ENCODE measurements around the gene PAF1. TPM values are rescaled to one million over a fixed set of nuclear protein-coding genes. Genes with fewer than 3 reads are reported as not detected.

The PAF1 gene
- polyA plus RNA-seq, 1 donor from 2014 or later: 64.1 TPM

DNA sequence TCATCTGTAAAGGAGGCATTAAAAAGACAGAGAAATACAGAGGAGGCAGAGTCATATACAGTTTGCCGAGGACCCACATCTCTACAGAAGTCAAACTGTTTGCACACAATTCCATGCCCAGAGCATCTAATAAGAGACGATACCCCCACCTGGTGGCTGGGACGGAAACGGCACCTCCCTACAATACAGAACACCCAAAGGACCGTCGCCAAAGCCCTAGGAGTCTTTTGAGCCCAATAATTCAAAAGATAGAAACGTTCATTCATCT lies 20.9 kb upstream of the PAF1 start:
- Mint-ChIP-seq H3K36me3 (peaks cover 19% of the 10 kb centered on the region), H3K9me3 (peaks cover 0 to 2% (median 0%) of the 10 kb centered on the region in 3 donors), H3K4me1 (peaks cover 23 to 25% (median 23%) of the 10 kb centered on the region in 3 donors), H3K27me3 (peaks cover 2% of the 10 kb centered on the region), H3K4me3 (peak overlapping the region; percentile 94 to 97 (median 96)), H3K27ac (peak overlapping the region; percentile 100)

DNA sequence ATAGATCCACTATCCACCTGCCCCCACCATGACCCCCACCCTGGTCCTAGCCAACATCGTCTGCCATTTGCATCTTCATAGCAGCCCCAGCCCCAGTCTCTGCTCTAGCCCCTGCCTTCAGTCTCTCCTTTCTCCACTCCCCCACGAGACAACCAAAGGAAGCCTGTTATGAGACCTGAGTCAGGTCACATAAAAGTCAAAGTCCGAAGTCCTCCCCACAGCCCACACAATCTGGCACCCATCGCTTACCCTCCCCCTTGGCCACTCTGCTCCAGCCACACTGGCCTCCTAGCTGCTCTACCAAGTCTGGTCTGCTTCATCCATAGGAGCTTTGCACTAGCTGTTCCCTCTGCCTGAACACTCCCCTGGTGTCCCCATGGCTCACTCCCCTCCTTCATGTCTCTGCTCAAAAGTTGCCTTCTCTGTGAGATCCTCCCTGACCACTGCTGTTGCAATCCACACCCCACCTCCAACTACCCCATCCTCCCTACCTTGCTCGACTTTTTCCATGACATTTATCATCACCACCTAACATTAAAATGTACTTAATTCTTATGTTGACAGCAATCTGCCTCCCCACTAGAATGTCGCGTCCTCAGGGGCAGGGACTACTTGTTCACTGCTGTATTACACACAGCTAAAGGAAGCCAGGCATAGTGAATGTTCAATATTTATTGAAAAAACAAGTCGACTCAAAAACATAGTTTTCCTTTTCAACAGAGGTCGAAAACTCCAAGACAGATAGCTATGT lies 20.4 kb upstream of the PAF1 start:
- peaks cover 0 to 2% (median 0%) of the 10 kb centered on the region in 3 donors for H3K9me3 Mint-ChIP-seq
- peaks cover 2% of the 10 kb centered on the region for H3K27me3 Mint-ChIP-seq
- H3K36me3 Mint-ChIP-seq: peaks cover 19% of the 10 kb centered on the region
- H3K4me1 Mint-ChIP-seq: peaks cover 23 to 25% (median 24%) of the 10 kb centered on the region in 3 donors
- H3K27ac Mint-ChIP-seq: peak overlapping the region; percentile 100
- H3K4me3 Mint-ChIP-seq: peak overlapping the region; percentile 94 to 97 (median 96)

DNA sequence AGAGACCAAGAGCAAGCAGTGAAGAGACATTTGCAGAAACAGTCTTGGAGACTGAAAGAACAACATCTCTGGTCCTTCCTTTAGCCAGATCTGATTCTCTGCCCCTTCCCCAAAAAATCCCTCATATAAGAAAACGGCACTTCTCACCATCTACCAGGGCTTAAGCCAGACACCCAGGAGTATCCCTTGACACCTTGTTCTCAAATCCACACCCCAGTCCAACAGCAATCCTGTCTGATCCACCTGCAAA lies 19.9 kb upstream of the PAF1 start:
- Mint-ChIP-seq H3K4me1 (peaks cover 23 to 27% (median 26%) of the 10 kb centered on the region in 3 donors), H3K36me3 (peaks cover 19% of the 10 kb centered on the region), H3K27ac (peak overlapping the region; percentile 100), H3K4me3 (peak overlapping the region; percentile 94 to 97 (median 96)), H3K9me3 (peaks cover 0 to 2% (median 0%) of the 10 kb centered on the region in 3 donors), H3K27me3 (peaks cover 2% of the 10 kb centered on the region)

DNA sequence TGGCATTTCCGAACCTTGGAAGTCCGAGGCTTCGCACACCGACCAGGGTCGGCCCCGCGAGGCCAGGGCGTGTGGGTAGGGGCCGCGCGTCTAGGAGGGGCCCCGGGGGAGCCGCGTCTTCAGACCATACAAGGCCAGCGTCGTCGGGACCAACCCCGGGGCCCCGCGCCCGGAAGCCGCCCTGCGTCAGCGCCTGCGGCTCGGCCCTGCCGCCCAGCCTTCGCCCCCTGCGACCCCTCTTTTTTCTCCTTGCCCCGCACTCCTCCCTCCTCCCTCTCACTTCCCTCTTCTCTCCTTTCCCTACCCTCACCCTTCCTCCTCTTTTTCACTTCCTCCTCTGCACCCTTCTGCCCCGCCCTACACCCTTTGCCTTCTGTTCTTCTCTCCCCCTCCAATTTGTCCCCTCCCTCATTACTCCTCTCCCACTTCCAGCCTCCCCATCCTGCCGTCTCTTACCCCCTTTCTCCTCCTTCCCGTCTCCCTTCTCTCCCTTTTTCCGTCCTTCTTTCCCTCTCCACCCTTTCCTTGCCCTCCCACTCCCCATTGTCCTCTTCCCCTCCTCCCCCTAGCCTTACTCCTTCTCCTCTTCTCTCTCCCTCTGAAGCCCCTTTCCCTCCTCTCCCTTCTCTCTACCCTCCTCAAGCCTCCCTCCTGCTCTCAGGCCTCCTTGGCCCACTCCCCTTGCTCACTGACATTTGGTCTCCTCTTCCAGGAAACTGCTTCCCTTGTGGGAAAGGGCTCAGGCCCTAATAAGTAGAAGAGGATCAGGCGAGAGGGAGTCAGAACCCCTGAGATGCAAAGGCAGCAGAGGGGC lies 19.3 kb upstream of the PAF1 start:
- peaks cover 19% of the 10 kb centered on the region for H3K36me3 Mint-ChIP-seq
- peak overlapping the region; percentile 94 to 97 (median 96) for H3K4me3 Mint-ChIP-seq
- H3K4me1 Mint-ChIP-seq: peaks cover 26 to 30% (median 29%) of the 10 kb centered on the region in 3 donors
- peak overlapping the region; percentile 100 for H3K27ac Mint-ChIP-seq
- peaks cover 0 to 2% (median 0%) of the 10 kb centered on the region in 3 donors for H3K9me3 Mint-ChIP-seq
- peaks cover 2% of the 10 kb centered on the region for H3K27me3 Mint-ChIP-seq

DNA sequence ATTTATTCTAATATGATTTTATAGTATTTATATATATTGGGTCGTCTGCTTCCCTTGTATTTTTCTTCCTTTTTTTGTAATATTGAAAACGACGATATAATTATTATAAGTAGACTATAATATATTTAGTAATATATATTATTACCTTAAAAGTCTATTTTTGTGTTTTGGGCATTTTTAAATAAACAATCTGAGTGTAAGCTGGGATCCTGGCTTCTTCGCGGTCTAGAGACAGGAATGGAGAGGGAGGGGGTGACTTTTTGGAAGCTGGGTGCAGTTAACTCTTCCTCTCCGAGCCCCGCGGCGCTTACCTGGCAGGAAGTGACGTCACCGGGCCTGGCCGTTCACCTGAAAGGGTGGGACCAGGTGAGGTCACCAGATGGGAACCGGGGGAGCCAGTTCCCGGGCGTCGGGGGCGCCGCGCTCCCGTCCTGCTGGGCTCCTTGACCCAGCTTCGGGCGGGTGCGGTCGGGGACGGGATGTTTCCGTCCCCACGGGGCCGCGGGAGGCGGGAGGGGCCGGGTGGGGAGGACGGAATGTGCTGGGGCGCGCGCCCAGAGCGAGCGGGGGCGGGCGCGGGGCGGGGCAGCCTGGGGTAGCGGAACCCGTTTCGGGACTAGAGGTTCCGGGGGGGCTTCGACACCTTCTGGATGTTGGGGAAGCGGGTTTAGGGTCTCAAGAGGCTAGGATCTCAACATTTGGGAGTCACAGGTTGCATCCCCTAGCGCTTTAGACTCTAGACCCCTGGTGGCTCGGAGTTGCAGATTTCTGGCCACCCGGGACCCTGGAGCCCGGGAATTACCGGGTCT lies 18.5 kb upstream of the PAF1 start:
- Mint-ChIP-seq H3K9me3 (peaks cover 0 to 2% (median 0%) of the 10 kb centered on the region in 3 donors), H3K27ac (peak overlapping the region; percentile 100), H3K27me3 (peaks cover 2% of the 10 kb centered on the region), H3K4me3 (peak overlapping the region; percentile 96 to 99 (median 97)), H3K4me1 (peaks cover 26 to 33% (median 32%) of the 10 kb centered on the region in 3 donors), H3K36me3 (peaks cover 19% of the 10 kb centered on the region)

DNA sequence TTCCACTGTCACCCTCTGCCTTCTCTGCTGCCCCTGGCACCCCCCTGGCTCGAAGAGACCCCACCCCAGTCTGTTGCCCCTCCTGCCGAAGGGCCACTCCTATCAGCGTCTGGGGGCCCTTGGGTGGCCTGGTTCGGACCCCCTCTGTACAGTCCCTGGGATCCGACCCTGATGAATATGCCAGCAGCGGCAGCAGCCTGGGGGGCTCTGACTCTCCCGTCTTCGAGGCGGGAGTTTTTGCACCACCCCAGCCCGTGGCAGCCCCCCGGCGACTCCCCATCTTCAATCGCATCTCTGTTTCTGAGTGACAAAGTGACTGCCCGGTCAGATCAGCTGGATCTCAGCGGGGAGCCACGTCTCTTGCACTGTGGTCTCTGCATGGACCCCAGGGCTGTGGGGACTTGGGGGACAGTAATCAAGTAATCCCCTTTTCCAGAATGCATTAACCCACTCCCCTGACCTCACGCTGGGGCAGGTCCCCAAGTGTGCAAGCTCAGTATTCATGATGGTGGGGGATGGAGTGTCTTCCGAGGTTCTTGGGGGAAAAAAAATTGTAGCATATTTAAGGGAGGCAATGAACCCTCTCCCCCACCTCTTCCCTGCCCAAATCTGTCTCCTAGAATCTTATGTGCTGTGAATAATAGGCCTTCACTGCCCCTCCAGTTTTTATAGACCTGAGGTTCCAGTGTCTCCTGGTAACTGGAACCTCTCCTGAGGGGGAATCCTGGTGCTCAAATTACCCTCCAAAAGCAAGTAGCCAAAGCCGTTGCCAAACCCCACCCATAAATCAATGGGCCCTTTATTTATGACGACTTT lies 17.7 kb upstream of the PAF1 start:
- Mint-ChIP-seq H3K4me1 (peaks cover 29 to 35% (median 29%) of the 10 kb centered on the region in 3 donors), H3K4me3 (peak overlapping the region; percentile 95 to 99 (median 96)), H3K27me3 (peaks cover 2% of the 10 kb centered on the region)

DNA sequence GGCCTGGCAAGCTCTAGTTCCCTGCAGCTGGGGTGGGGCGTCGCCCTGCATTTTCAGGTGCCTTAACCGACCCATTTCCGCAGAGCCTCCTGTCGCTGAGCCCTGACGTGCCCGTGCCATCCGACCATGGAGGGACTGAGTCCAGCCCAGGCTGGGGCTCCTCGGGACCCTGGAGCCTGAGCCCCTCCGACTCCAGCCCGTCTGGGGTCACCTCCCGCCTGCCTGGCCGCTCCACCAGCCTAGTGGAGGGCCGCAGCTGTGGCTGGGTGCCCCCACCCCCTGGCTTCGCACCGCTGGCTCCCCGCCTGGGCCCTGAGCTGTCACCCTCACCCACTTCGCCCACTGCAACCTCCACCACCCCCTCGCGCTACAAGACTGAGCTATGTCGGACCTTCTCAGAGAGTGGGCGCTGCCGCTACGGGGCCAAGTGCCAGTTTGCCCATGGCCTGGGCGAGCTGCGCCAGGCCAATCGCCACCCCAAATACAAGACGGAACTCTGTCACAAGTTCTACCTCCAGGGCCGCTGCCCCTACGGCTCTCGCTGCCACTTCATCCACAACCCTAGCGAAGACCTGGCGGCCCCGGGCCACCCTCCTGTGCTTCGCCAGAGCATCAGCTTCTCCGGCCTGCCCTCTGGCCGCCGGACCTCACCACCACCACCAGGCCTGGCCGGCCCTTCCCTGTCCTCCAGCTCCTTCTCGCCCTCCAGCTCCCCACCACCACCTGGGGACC lies 16.9 kb upstream of the PAF1 start:
- H3K9me3 Mint-ChIP-seq: peaks cover 0 to 2% (median 0%) of the 10 kb centered on the region in 3 donors
- peaks cover 19% of the 10 kb centered on the region for H3K36me3 Mint-ChIP-seq
- H3K27ac Mint-ChIP-seq: peak overlapping the region; percentile 99 to 100 (median 100)
- H3K4me1 Mint-ChIP-seq: peaks cover 28 to 34% (median 29%) of the 10 kb centered on the region in 3 donors
- peaks cover 2% of the 10 kb centered on the region for H3K27me3 Mint-ChIP-seq
- peak overlapping the region; percentile 95 to 99 (median 96) for H3K4me3 Mint-ChIP-seq

More for the DNA sequence above, 17.7 kb upstream of the PAF1 start:
- Mint-ChIP-seq H3K27ac (peak overlapping the region; percentile 99 to 100 (median 100)), H3K9me3 (peaks cover 0 to 2% (median 0%) of the 10 kb centered on the region in 3 donors), H3K36me3 (peaks cover 19% of the 10 kb centered on the region)

DNA sequence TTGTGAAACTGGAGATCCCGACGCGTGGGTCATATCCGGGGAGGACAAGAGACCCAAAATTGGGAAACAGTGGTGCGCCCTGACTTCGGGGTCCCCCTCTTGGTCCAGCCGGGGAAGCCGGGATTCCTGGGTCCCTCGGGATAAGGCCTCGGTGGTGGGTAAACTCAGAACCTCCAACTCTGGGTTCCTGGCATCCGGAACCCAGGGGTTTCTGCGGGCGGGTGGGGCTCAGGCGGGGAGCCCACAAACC lies 16.4 kb upstream of the PAF1 start:
- H3K4me3 Mint-ChIP-seq: peak overlapping the region; percentile 95 to 99 (median 96)
- H3K36me3 Mint-ChIP-seq: peaks cover 19% of the 10 kb centered on the region
- peaks cover 28 to 34% (median 28%) of the 10 kb centered on the region in 3 donors for H3K4me1 Mint-ChIP-seq
- peaks cover 0 to 2% (median 0%) of the 10 kb centered on the region in 3 donors for H3K9me3 Mint-ChIP-seq
- H3K27me3 Mint-ChIP-seq: peaks cover 2% of the 10 kb centered on the region
- peak overlapping the region; percentile 99 to 100 (median 100) for H3K27ac Mint-ChIP-seq

DNA sequence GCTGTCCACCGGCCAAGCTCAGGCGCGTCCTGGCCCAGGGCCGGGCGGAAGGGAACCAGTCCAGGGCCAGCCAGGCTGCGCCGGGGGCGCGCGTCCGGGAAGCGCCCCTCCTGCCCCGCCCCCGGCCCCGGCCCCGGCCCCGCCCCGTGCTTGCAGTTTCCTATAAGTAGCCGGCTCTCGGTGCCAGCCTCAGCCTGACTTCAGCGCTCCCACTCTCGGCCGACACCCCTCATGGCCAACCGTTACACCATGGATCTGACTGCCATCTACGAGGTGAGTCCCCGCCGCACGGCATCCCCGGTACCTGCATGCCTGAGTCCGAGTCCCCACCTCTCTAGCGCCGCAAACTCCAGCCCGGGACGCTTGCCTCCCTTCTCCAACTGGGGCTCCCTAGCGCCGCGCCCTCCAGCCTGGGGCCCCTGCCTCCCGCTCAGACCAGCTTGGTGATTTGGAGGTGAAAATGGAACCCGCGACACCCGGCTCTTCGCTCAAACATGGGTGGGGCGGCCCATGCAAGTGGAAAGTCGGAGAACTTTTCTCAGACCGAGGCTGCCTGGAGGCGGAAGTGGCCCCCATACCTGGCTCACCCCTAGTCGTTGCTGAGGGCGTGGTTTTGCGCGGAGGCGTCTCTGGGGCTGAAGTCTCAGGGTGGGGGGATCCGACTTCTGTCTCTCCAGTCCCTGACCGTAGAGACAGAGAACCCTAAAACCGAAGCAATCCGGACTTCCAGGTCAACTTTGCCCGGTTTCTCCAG lies 15.9 kb upstream of the PAF1 start, which contains the start of gene ZFP36:
Gene ZFP36, plus strand, starts transcription at position 192 of the 754 bp plus-strand sequence. Its CDS starts 58 bp downstream, at position 250.
- Mint-ChIP-seq H3K4me1 (peaks cover 26 to 35% (median 33%) of the 10 kb centered on the region in 3 donors), H3K4me3 (peak within 1 kb of the TSS; percentile 95 to 99 (median 96)), H3K9me3 (no peaks in the 10 kb centered on the region), H3K27me3 (no peaks in the 10 kb centered on the region), H3K27ac (peak within 1 kb of the TSS; percentile 99 to 100 (median 100)), H3K36me3 (peaks cover 17% of the 10 kb centered on the region)

DNA sequence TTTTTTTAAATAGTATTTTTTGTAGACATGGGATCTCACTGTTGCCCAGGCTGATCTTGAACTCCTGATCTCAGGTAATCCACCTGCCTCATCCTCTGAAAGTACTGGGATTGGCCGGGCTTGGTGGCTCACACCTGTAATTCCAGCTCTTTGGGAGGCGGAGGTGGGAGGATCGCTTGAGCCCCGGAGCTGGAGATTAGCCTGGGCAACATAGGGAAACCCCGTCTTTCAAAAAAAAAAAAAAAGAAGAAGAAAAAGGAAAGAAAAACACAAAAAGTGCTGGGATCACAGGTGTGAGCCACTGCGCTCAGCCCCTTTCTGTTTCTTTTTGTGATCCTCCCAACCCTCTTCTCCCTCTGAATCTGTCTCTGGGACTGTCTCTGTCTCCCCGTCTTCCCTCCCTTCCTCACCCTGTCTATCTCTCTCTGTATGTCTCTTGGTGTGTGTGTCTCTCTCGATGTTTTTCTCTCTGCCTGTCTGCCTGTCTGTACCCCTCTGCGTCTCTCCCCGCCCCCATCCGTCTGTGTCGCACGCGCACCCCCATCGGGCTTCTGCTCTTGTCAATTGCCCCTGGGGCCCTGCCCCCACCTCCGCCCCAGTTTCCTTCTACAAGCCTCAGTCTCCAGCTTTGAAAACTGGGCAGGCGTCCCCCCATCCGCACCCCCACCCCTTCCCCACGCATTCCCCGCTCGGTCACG lies 15.2 kb upstream of the PAF1 start:
- Mint-ChIP-seq H3K36me3 (peaks cover 17% of the 10 kb centered on the region), H3K27ac (peak overlapping the region; percentile 97 to 100 (median 100)), H3K9me3 (no peaks in the 10 kb centered on the region), H3K4me3 (peak overlapping the region; percentile 95 to 99 (median 96)), H3K27me3 (no peaks in the 10 kb centered on the region), H3K4me1 (peaks cover 26 to 34% (median 34%) of the 10 kb centered on the region in 3 donors)

DNA sequence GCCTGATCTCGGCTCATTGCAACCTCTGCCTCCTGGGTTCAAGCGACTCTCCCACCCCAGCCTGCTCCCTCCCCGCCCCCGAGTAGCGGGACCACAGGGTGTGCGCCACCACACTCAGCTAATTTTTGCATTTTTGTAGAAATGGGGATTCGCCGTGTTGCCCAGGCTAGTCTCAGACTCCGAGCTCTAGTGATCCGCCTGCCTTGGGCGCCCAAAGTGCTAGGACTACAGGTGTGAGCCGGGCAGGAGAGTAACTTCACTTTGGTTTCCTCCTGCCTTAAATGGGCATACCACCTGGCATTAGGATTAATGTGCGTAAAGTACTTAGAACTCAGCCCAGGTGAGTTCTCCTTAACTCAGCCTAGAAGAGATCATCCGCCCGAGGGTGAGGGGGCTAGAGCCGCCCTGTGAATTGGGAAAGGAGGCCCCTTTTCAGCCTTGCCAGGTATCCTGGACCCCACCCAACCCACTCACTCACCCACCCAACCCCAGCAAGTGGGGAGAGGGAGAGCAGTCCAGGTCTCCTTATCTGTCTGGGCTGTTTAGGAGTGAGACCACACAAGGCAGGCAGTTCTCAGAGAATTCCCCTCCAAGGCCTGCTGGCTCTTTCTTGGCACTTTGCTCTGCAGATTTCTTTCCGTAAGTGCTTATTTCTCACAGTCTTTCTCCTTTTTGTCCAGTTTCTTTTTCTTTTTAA lies 14.5 kb upstream of the PAF1 start:
- Mint-ChIP-seq H3K27me3 (no peaks in the 10 kb centered on the region), H3K4me1 (peaks cover 21 to 35% (median 30%) of the 10 kb centered on the region in 3 donors), H3K36me3 (peaks cover 17% of the 10 kb centered on the region), H3K27ac (peak overlapping the region; percentile 97 to 100 (median 100)), H3K9me3 (no peaks in the 10 kb centered on the region), H3K4me3 (peak overlapping the region; percentile 81 to 97 (median 93))

Data from IgD-negative memory B cell (primary cell).